H9 (cell line): Measurements from ENCODE around the gene RAD50. TPM values are rescaled to one million over a fixed set of nuclear protein-coding genes. Genes with fewer than 3 reads are reported as not detected.

Source experiments
- DNase-seq: peaks from one replicate; pipeline ENCODE4 v3.0.0-alpha.2; 2017
- H2AFZ ChIP-seq: one replicate; pipeline ENCODE4 v1.6.1; 2013; ENCODE audit warnings: mild to moderate bottlenecking, low read length, control low read depth, moderate library complexity
- H2AK5ac ChIP-seq: 2 replicates; pipeline ENCODE4 v1.6.1; 2013; ENCODE audit warnings: low read length, control low read depth, mixed read lengths; ENCODE audit not compliant: insufficient read length
- H2BK120ac ChIP-seq: one replicate; pipeline ENCODE4 v1.6.1; 2013; ENCODE audit warnings: low read depth, mild to moderate bottlenecking, low read length, control low read depth, inconsistent platforms; ENCODE audit not compliant: poor library complexity, severe bottlenecking
- H2BK12ac ChIP-seq: 2 replicates; pipeline ENCODE4 v1.6.1; 2013; ENCODE audit warnings: low read length, control low read depth, mixed read lengths, low read depth; ENCODE audit not compliant: insufficient read length
- H2BK15ac ChIP-seq: 2 replicates; pipeline ENCODE4 v1.6.1; 2013; ENCODE audit warnings: low read depth, low read length, control low read depth
- H2BK20ac ChIP-seq: one replicate; pipeline ENCODE4 v1.6.1; 2013; ENCODE audit warnings: low read depth, mild to moderate bottlenecking, low read length, control low read depth, inconsistent platforms; ENCODE audit not compliant: poor library complexity, severe bottlenecking
- H2BK5ac ChIP-seq: 2 replicates; pipeline ENCODE4 v1.6.1; 2013; ENCODE audit warnings: low read length, control low read depth, mixed read lengths; ENCODE audit not compliant: insufficient read length
- H3K14ac ChIP-seq: 2 replicates; pipeline ENCODE4 v1.6.1; 2013; ENCODE audit warnings: low read length, control low read depth; ENCODE audit not compliant: insufficient read depth
- H3K18ac ChIP-seq: 2 replicates; pipeline ENCODE4 v1.6.1; 2013; ENCODE audit warnings: low read depth, mild to moderate bottlenecking, mixed read lengths, low read length, control low read depth; ENCODE audit not compliant: insufficient read length
- H3K23ac ChIP-seq: 2 replicates; pipeline ENCODE4 v1.6.1; 2013; ENCODE audit warnings: low read length, control low read depth, mixed read lengths, low read depth; ENCODE audit not compliant: insufficient read length
- H3K23me2 ChIP-seq: 2 replicates; pipeline ENCODE4 v1.6.1; 2013; ENCODE audit warnings: low read depth, mild to moderate bottlenecking, mixed read lengths, low read length, control low read depth; ENCODE audit not compliant: insufficient read length, poor library complexity, severe bottlenecking
- H3K27ac ChIP-seq: 2 replicates; pipeline ENCODE4 v1.5.1; 2013; ENCODE audit warnings: low read length, control low read depth, mixed read lengths, low read depth; ENCODE audit not compliant: insufficient read length
- H3K27me3 ChIP-seq: 2 replicates; pipeline ENCODE4 v1.6.1; 2013; ENCODE audit warnings: low read length, control low read depth, inconsistent platforms; ENCODE audit not compliant: insufficient read depth
- H3K4ac ChIP-seq: 2 replicates; pipeline ENCODE4 v1.6.1; 2013; ENCODE audit warnings: low read depth, mild to moderate bottlenecking, control low read depth, inconsistent platforms, low read length, moderate library complexity
- H3K4me1 ChIP-seq: 2 replicates; pipeline ENCODE4 v1.6.1; 2013; ENCODE audit warnings: low read length, control low read depth, inconsistent platforms; ENCODE audit not compliant: insufficient read depth
- H3K4me2 ChIP-seq: 2 replicates; pipeline ENCODE4 v1.6.1; 2013; ENCODE audit warnings: low read length, control low read depth, mixed read lengths; ENCODE audit not compliant: insufficient read length, insufficient read depth
- H3K56ac ChIP-seq: 2 replicates; pipeline ENCODE4 v1.6.1; 2013; ENCODE audit warnings: low read depth, mild to moderate bottlenecking, mixed read lengths, low read length, control low read depth; ENCODE audit not compliant: insufficient read length
- H3K79me1 ChIP-seq: 2 replicates; pipeline ENCODE4 v1.6.1; 2013; ENCODE audit warnings: low read depth, mild to moderate bottlenecking, moderate library complexity, low read length, control low read depth, inconsistent platforms; ENCODE audit not compliant: insufficient read depth, poor library complexity, severe bottlenecking
- H3K79me2 ChIP-seq: 2 replicates; pipeline ENCODE4 v1.6.1; 2013; ENCODE audit warnings: low read length, control low read depth, inconsistent platforms; ENCODE audit not compliant: insufficient read depth
- H3K9ac ChIP-seq: 2 replicates; pipeline ENCODE4 v1.6.1; 2013; ENCODE audit warnings: low read length, control low read depth, mixed read lengths; ENCODE audit not compliant: insufficient read length; ENCODE audit errors: extremely low read depth
- H3K9me3 ChIP-seq: one replicate; pipeline ENCODE4 v1.6.1; 2013; ENCODE audit warnings: low read depth, low read length, inconsistent platforms; ENCODE audit not compliant: control insufficient read depth
- H3T11ph ChIP-seq: one replicate; pipeline ENCODE4 v1.6.1; 2013; ENCODE audit warnings: mild to moderate bottlenecking, low read length, control low read depth, inconsistent platforms
- H4K20me1 ChIP-seq: one replicate; pipeline ENCODE4 v1.6.1; 2013; ENCODE audit not compliant: control insufficient read depth, insufficient read length, insufficient read depth
- H4K5ac ChIP-seq: 2 replicates; pipeline ENCODE4 v1.6.1; 2013; ENCODE audit warnings: low read depth, mild to moderate bottlenecking, mixed read lengths, low read length, control low read depth; ENCODE audit not compliant: insufficient read length
- H4K8ac ChIP-seq: replicated peaks from 2 replicates; pipeline ENCODE4 v1.6.1; 2013; ENCODE audit warnings: low read length, control low read depth, mixed read lengths, low read depth; ENCODE audit not compliant: insufficient read length
- H4K91ac ChIP-seq: 2 replicates; pipeline ENCODE4 v1.6.1; 2013; ENCODE audit warnings: low read depth, mild to moderate bottlenecking, moderate library complexity, mixed read lengths, low read length, control low read depth; ENCODE audit not compliant: insufficient read length
- H3K27ac Mint-ChIP-seq, 3 experiments: 2 replicates in 2 of 3; 3 replicates in 1 of 3; pipeline ENCODE4 v1.8.0; 2020 to 2021; ENCODE audit warnings: mixed read lengths in 3 of 3, mild to moderate bottlenecking in 1 of 3, moderate library complexity in 1 of 3
- H3K27me3 Mint-ChIP-seq: 2 replicates; pipeline ENCODE4 v1.8.0; 2021; ENCODE audit warnings: low read depth, mild to moderate bottlenecking, moderate library complexity, mixed read lengths
- H3K36me3 Mint-ChIP-seq, 3 experiments: 2 replicates in 2 of 3; 3 replicates in 1 of 3; pipeline ENCODE4 v1.8.0; 2020 to 2021; ENCODE audit warnings: low read depth in 3 of 3, mixed read lengths in 3 of 3; ENCODE audit not compliant: insufficient read depth in 1 of 3
- H3K4me1 Mint-ChIP-seq, 2 experiments: 2 replicates each; pipeline ENCODE4 v1.8.0; 2020; ENCODE audit warnings: mixed read lengths in 2 of 2
- H3K4me3 Mint-ChIP-seq, 2 experiments: 2 replicates in 1 of 2; 3 replicates in 1 of 2; pipeline ENCODE4 v1.8.0; 2020 to 2021; ENCODE audit warnings: mild to moderate bottlenecking in 2 of 2, mixed read lengths in 2 of 2, moderate library complexity in 1 of 2
- H3K9me3 Mint-ChIP-seq, 2 experiments: 2 replicates in 1 of 2; 3 replicates in 1 of 2; pipeline ENCODE4 v1.8.0; 2020; ENCODE audit warnings: mild to moderate bottlenecking in 2 of 2, mixed read lengths in 2 of 2, moderate library complexity in 1 of 2
- WGBS: extraction: QIAGEN DNeasy Blood & Tissue Kit; methylation state at CpG from one replicate; pipeline ENCODE4 v1.1.7; 2013; ENCODE audit warnings: missing lambda C conversion rate, low lambda C conversion rate, mixed read lengths; ENCODE audit not compliant: insufficient read length; ENCODE audit errors: extremely low coverage; 5-methylcytosine and 5-hydroxymethylcytosine counted together
- total RNA-seq: library from RNA; stranded (reverse); gene quantifications from 2 replicates; pipeline ENCODE4 v1.2.1, GENCODE V29; 2021
- TF ChIP-seq, protein P1 (sequence below): fragments of 200-600 bp; sonication (generic); conservative IDR thresholded peaks from 3 replicates; pipeline ENCODE4 v1.8.0; 2021; ENCODE audit warnings: antibody characterized with exemption, mild to moderate bottlenecking

The RAD50 gene
- total RNA-seq, 1 experiment from 2014 or later, result 46.1 TPM

DNA sequence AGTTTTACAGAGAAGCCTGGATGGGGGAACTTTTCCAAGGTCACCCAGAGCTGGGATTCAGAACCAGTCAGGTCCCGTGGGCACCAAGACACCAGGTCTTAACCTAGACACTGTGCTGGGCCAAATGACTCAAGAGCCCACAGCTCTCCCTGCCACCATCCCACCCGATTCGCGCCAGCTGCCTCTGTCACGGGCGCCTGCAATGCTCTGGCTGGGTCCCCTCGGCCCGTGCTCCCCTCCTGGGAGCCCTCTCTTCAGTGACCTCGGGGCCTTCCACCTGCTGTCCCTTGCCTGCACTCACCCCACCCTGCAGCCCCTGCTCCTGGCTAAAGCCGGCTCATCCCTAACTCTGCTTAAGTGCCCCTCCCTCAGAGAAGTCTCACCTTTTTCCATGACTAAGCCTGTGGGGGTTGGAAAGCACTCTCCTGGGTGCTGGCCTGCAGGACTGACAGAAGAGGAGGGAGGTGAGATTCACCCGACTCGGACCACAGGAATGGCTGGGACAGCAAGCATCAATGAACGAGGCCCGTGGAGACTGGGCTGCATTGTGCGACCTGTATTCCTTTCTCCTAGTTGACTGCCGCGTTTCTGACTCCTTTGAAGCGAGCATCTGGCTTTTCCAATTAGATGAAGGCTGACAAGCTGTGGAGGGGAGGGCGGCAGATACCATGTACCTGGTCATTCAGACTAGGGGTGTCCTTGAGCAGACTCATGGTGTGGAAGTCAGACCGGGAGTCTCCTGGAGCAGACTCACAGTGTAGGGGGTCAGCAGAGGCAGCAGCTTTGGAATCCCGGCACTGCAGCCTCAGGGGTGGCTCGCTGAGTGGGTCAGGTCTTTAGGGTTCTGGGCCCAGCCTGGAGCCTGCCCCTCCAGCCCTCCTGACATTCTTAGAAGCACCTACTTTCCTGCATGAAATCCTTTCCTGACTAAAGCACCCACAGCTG, 111.3 kb downstream of the RAD50 start:
- Histone ChIP-seq H3K27me3 (no peaks in the 10 kb centered on the region), H3K9ac (no peak overlapping the region), H3K4ac (no peak overlapping the region), H3K23ac (no peak overlapping the region), H4K8ac (no peak overlapping the region), H3K79me2 (no peaks in the 10 kb centered on the region), H2BK120ac (no peak overlapping the region), H2AK5ac (no peak overlapping the region), H2BK5ac (no peak overlapping the region), H3K4me2 (no peak overlapping the region), H2AFZ (no peak overlapping the region), H3K23me2 (no peaks in the 10 kb centered on the region), H3K18ac (no peak overlapping the region), H3K9me3 (no peaks in the 10 kb centered on the region), H4K20me1 (no peaks in the 10 kb centered on the region), H3K56ac (no peak overlapping the region), H3K27ac (no peak overlapping the region), H2BK20ac (no peak overlapping the region), H2BK12ac (no peak overlapping the region), H3K4me1 (no peaks in the 10 kb centered on the region), H3T11ph (no peak overlapping the region), H3K79me1 (no peaks in the 10 kb centered on the region), H3K14ac (no peak overlapping the region; the same call in 1 of the 2 replicates), H2BK15ac (no peak overlapping the region), H4K5ac (no peak overlapping the region), H4K91ac (no peak overlapping the region)
- WGBS, result no CpG with 5 or more reads among the region's 22 CpGs
- Mint-ChIP-seq H3K4me1 (peaks cover 25 to 34% of the 10 kb centered on the region in 2 experiments), H3K9me3 (peaks cover 0 to 7% of the 10 kb centered on the region in 2 experiments; a peak in 3 of 5 replicates), H3K27ac (no peak overlapping the region; a peak in 1 of 7 replicates), H3K4me3 (no peak overlapping the region), H3K36me3 (peaks cover 0 to 7% (median 0%) of the 10 kb centered on the region in 3 experiments; a peak in 3 of 7 replicates), H3K27me3 (peaks cover 2% of the 10 kb centered on the region)
- TF ChIP-seq, protein P1, sequence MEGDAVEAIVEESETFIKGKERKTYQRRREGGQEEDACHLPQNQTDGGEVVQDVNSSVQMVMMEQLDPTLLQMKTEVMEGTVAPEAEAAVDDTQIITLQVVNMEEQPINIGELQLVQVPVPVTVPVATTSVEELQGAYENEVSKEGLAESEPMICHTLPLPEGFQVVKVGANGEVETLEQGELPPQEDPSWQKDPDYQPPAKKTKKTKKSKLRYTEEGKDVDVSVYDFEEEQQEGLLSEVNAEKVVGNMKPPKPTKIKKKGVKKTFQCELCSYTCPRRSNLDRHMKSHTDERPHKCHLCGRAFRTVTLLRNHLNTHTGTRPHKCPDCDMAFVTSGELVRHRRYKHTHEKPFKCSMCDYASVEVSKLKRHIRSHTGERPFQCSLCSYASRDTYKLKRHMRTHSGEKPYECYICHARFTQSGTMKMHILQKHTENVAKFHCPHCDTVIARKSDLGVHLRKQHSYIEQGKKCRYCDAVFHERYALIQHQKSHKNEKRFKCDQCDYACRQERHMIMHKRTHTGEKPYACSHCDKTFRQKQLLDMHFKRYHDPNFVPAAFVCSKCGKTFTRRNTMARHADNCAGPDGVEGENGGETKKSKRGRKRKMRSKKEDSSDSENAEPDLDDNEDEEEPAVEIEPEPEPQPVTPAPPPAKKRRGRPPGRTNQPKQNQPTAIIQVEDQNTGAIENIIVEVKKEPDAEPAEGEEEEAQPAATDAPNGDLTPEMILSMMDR, result no peak
- DNase-seq, result peak; percentile 33
